KMS-11 (cell line): ENCODE measurements around the gene LYZL1.

Experiments used
- H2AFZ ChIP-seq: fragments of 200-600 bp; sonication (generic); 2 replicates; pipeline ENCODE4 v1.6.1; 2016; ENCODE audit warnings: antibody characterized with exemption, mixed run types, low read depth
- H3K27ac ChIP-seq: fragments of 200-600 bp; sonication (generic); 2 replicates; pipeline ENCODE4 v1.6.1; 2016; ENCODE audit warnings: mild to moderate bottlenecking, mixed run types
- H3K27me3 ChIP-seq: fragments of 200-600 bp; sonication (generic); 2 replicates; pipeline ENCODE4 v1.6.1; 2017; ENCODE audit warnings: mild to moderate bottlenecking, low read depth, mixed run types, moderate library complexity; ENCODE audit not compliant: insufficient read depth
- H3K36me3 ChIP-seq: fragments of 200-600 bp; sonication (generic); 2 replicates; pipeline ENCODE4 v1.6.1; 2017; ENCODE audit warnings: mild to moderate bottlenecking, mixed run types; ENCODE audit not compliant: insufficient read depth
- H3K4me1 ChIP-seq: fragments of 200-600 bp; sonication (generic); 2 replicates; pipeline ENCODE4 v1.6.1; 2016; ENCODE audit warnings: mild to moderate bottlenecking, low read depth, mixed run types; ENCODE audit not compliant: poor library complexity, severe bottlenecking
- H3K4me2 ChIP-seq: fragments of 200-600 bp; sonication (generic); 2 replicates; pipeline ENCODE4 v1.7.0; 2016; ENCODE audit warnings: mild to moderate bottlenecking, mixed run types
- H3K4me3 ChIP-seq: fragments of 200-600 bp; sonication (generic); IDR thresholded peaks from 2 replicates; pipeline ENCODE4 v1.6.1; 2017; ENCODE audit warnings: low read depth, low read length, mixed read lengths; ENCODE audit not compliant: insufficient read depth
- H3K79me2 ChIP-seq: fragments of 200-600 bp; sonication (generic); 2 replicates; pipeline ENCODE4 v1.6.1; 2016; ENCODE audit warnings: low read depth, mixed run types; ENCODE audit not compliant: insufficient read depth
- H3K9ac ChIP-seq: fragments of 200-600 bp; sonication (generic); 2 replicates; pipeline ENCODE4 v1.6.1; 2016; ENCODE audit warnings: mild to moderate bottlenecking, mixed run types
- H4K20me1 ChIP-seq: fragments of 200-600 bp; sonication (generic); 2 replicates; pipeline ENCODE4 v1.6.1; 2016; ENCODE audit warnings: mild to moderate bottlenecking, mixed run types; ENCODE audit not compliant: insufficient read depth
- CTCF ChIP-seq: fragments of 200-600 bp; sonication (generic); conservative IDR thresholded peaks from 2 replicates; pipeline ENCODE4 v1.6.1; 2017; ENCODE audit warnings: low read depth, mild to moderate bottlenecking, antibody characterized with exemption, low read length, moderate library complexity, mixed read lengths

Gene LYZL1

DNA sequence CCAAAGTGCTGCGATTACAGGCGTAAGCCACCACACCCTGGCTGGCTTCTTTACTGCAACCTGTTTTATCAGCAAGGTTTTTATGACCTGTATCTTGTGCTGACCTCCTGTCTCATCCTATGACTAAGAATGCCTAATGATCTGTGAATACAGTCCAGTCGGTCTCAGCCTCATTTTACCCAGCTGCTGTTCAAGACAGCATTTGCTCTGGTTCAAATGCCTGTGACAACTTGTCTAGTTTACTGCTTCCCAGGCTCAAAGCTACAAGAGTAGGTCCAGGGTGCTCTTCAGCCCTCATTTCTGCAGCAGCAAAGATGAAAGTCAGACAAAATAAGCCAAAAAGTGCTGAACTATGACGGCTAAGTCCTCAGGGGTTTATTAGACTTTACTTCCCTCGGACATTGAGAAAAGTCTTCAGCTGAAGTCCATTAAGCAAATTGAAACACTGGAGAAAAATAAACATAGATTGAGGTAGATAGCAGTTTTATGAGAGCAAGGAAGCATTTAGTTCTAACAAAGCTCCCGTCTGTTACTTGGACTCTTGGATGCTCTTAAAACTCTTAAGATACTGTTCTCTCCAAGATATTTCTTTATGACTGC is 12.5 kb upstream of the LYZL1 start:
- H3K79me2 ChIP-seq, result no peaks in the 10 kb centered on the region
- no peak for TF ChIP-seq CTCF
- H3K4me3 ChIP-seq, result no peak overlapping the region
- no peaks in the 10 kb centered on the region for H4K20me1 ChIP-seq
- H3K4me2 ChIP-seq, result no peak overlapping the region
- no peaks in the 10 kb centered on the region for H3K4me1 ChIP-seq
- no peak overlapping the region for H3K9ac ChIP-seq
- H3K36me3 ChIP-seq, result no peaks in the 10 kb centered on the region
- H3K27ac ChIP-seq, result no peak overlapping the region
- no peak overlapping the region for H2AFZ ChIP-seq
- H3K27me3 ChIP-seq, result no peaks in the 10 kb centered on the region

GRCh38 chr10:29277296-29277695 is 11.6 kb upstream of the LYZL1 start:
- TF ChIP-seq CTCF, result no peak
- Histone ChIP-seq H4K20me1 (no peaks in the 10 kb centered on the region), H3K4me1 (no peaks in the 10 kb centered on the region), H3K79me2 (no peaks in the 10 kb centered on the region), H3K27ac (no peak overlapping the region), H3K9ac (no peak overlapping the region), H3K4me3 (no peak overlapping the region), H3K4me2 (no peak overlapping the region), H2AFZ (no peak overlapping the region), H3K36me3 (no peaks in the 10 kb centered on the region), H3K27me3 (no peaks in the 10 kb centered on the region)

- Histone ChIP-seq H3K9ac (no peak overlapping the region), H3K4me3 (no peak overlapping the region), H3K36me3 (no peaks in the 10 kb centered on the region), H3K79me2 (no peaks in the 10 kb centered on the region), H4K20me1 (no peaks in the 10 kb centered on the region), H3K4me1 (no peaks in the 10 kb centered on the region), H2AFZ (no peak overlapping the region), H3K4me2 (no peak overlapping the region), H3K27me3 (no peaks in the 10 kb centered on the region), H3K27ac (no peak overlapping the region)
- no peak for TF ChIP-seq CTCF
These were observed 8.9 kb upstream of the LYZL1 start for GRCh38 chr10:29279779-29280487.

- no peak for TF ChIP-seq CTCF
- H3K27ac ChIP-seq, result no peak overlapping the region
- no peaks in the 10 kb centered on the region for H3K36me3 ChIP-seq
- no peak overlapping the region for H3K9ac ChIP-seq
- no peaks in the 10 kb centered on the region for H3K27me3 ChIP-seq
- no peak overlapping the region for H3K4me3 ChIP-seq
- no peaks in the 10 kb centered on the region for H3K79me2 ChIP-seq
- H4K20me1 ChIP-seq, result no peaks in the 10 kb centered on the region
- no peak overlapping the region for H2AFZ ChIP-seq
- H3K4me2 ChIP-seq, result no peak overlapping the region
- H3K4me1 ChIP-seq, result no peaks in the 10 kb centered on the region
These were observed 8.4 kb upstream of the LYZL1 start for GRCh38 chr10:29280488-29280840.
